ENCODE measurements around the gene FOXL1.

The FOXL1 gene

DNA sequence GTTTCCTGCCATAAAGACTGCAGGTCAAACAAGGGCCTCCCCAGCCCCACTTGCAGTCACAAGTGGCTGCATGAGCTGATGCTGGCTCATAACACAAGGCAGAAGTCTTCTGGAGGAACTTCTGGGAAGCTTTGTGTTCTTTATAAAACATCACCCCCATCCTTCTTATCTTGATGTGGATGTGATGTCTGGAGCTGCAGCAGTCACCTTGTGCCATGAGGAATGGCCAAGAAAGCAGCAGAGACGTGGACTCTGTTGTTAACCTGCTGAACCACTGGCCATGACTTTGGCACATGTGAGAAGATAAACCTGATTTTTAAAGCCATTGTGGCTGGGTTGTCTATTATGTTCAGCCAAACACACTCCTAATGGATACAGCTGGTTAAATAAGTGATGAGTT lies 41.8 kb downstream of the FOXL1 start:
- no peak for DNase-seq (ENCODE audit: low spot score)
- in situ Hi-C loops (cut with MboI; ENCODE audit: low pct_unique_long_range_greater_than_20kb, low sequenced_read_pairs, unreplicated experiment), result no loop called here
- TF ChIP-seq, protein P1, sequence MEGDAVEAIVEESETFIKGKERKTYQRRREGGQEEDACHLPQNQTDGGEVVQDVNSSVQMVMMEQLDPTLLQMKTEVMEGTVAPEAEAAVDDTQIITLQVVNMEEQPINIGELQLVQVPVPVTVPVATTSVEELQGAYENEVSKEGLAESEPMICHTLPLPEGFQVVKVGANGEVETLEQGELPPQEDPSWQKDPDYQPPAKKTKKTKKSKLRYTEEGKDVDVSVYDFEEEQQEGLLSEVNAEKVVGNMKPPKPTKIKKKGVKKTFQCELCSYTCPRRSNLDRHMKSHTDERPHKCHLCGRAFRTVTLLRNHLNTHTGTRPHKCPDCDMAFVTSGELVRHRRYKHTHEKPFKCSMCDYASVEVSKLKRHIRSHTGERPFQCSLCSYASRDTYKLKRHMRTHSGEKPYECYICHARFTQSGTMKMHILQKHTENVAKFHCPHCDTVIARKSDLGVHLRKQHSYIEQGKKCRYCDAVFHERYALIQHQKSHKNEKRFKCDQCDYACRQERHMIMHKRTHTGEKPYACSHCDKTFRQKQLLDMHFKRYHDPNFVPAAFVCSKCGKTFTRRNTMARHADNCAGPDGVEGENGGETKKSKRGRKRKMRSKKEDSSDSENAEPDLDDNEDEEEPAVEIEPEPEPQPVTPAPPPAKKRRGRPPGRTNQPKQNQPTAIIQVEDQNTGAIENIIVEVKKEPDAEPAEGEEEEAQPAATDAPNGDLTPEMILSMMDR (IDR thresholded peaks at IDR 0.05; ENCODE audit: extremely low read depth, insufficient read depth, missing control alignments), result no peak

DNA sequence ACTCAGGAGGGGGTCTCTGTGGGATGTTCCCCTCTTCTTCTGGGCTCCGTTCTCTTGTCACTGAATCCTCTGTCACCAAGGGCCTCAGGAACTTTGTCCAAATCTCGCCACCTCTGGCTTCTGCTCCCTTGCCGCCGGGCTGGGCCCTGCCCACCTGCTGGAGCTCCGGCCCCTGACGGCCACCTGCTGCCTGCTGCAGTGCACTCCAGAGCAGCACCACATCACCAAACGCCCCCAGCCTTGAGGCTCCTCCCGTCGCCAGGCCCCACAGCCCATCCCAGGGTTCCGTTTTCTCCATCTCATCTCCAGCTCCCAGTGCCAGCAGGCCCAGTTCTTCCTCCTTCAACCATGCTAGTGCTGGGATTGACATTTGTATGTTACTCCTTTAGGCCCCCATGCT lies 43.6 kb downstream of the FOXL1 start:
- TF ChIP-seq, protein P1 (IDR thresholded peaks at IDR 0.05; ENCODE audit: extremely low read depth, insufficient read depth, missing control alignments), result no peak
- in situ Hi-C loops (cut with MboI; ENCODE audit: low pct_unique_long_range_greater_than_20kb, low sequenced_read_pairs, unreplicated experiment), result no loop called here
- DNase-seq (ENCODE audit: low spot score), result no peak

DNA sequence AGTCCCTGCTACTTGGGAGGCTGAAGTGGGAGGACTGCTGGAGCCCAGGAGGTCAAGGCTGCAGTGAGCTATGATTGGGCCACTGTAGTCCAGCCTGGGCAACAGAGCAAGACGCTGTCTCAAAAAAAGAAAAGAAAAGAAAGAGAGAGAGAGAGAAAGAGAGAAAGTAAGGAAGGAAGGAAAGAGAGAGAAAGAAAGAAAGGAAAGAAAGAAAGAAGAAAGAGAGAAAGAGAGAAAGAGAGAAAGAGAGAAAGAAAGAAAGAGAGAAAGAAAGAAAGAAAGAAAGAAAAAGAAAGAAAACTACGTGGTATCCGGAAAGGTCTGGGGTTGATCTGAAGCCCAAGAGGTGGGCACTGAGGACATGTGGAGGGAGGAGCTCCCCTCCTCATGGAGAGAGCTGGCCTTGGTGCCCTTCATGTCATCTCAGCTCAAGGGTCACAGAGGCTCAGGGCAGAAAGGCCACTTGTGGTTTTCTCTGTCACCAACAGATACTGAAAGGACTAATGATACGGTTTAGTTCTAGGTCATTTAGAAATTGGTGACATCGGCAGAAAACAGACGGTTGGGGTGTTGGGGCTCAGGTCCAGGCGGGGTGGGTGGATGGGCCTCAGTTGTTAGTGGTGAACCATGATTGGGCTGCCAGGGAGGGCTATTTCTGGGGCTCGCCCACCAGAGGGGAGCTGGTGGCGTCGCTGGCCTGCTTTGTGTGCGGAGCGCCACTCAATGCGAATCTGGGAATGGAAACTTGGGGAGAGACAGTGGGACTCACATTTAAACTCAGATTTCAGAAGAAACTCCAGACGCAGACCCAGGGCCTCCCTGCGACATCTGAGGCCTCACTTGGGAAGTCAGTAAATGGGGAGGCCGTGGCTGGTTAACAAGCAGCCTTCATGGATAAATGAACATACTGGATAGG lies 44.6 kb downstream of the FOXL1 start:
- TF ChIP-seq, protein P1 (IDR thresholded peaks at IDR 0.05; ENCODE audit: extremely low read depth, insufficient read depth, missing control alignments), result no peak
- in situ Hi-C loops (cut with MboI; ENCODE audit: low pct_unique_long_range_greater_than_20kb, low sequenced_read_pairs, unreplicated experiment), result no loop called here
- no peak for DNase-seq (ENCODE audit: low spot score)

DNA sequence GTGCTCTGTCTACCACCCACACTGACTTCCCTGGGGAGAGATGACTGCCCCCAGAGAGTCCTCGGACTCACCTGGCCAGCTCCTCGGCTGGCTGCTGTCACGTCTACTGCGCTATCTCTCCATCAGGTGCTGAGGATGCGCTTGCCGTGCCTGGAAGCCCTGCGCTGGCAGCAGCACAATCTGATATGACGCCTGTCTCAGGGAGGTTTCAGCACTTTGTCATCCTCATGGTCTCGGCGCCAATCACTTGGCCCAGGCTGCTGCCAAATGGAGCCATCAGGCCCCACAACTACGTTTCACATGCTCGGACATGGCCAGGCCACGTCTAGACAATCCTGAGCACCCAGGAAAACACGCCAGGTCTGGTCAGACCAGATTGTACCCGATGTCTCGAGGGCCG lies 46.7 kb downstream of the FOXL1 start:
- in situ Hi-C loops (cut with MboI; ENCODE audit: low pct_unique_long_range_greater_than_20kb, low sequenced_read_pairs, unreplicated experiment), result no loop called here
- TF ChIP-seq, protein P1 (IDR thresholded peaks at IDR 0.05; ENCODE audit: extremely low read depth, insufficient read depth, missing control alignments), result no peak
- DNase-seq (ENCODE audit: low spot score), result no peak

DNA sequence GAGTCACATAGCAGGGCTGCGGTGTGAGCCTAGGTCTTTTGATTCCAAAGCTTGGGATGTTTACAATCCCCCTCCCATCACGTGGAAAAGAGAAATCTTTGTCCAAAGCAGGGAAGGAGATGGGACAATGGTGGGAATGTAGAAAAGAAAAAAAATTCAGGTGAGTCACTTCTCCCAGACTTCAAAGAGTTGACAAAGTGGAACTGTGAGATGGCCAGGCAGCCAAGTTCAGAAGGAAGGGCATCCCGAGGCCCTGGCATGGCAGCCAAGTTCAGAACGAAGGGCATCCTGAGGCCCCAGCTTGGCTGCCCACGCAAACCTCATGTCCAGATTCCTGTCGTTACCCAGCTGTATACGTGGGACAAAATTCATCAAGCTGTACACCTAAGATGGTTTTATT lies 47.5 kb downstream of the FOXL1 start:
- DNase-seq (ENCODE audit: low spot score), result no peak
- in situ Hi-C loops (cut with MboI; ENCODE audit: low pct_unique_long_range_greater_than_20kb, low sequenced_read_pairs, unreplicated experiment), result no loop called here
- TF ChIP-seq, protein P1 (IDR thresholded peaks at IDR 0.05; ENCODE audit: extremely low read depth, insufficient read depth, missing control alignments), result no peak

DNA sequence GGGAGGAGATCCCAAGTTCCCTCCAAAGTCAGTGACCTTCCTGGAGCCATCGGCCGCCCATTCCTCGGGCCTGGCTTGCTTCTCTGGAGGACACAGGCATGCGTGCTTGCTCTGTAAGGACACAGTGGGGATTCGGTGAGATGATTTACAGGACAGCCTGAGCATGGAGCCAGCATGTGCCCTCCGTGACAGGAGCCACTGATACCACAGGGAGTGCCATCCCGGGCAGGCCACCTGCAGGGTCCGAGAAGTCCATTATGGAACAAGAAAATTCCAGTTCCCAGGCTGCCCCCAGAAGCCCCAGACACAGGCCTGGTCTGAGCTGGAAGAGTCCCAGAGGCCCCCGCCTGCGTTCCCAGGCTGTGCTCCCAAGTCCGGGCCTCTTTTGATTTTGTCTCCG lies 47.9 kb downstream of the FOXL1 start:
- TF ChIP-seq, protein P1 (IDR thresholded peaks at IDR 0.05; ENCODE audit: extremely low read depth, insufficient read depth, missing control alignments), result no peak
- DNase-seq (ENCODE audit: low spot score), result no peak

More for the DNA sequence above, 47.9 kb downstream of the FOXL1 start:
- in situ Hi-C loops (cut with MboI; ENCODE audit: low pct_unique_long_range_greater_than_20kb, low sequenced_read_pairs, unreplicated experiment), result no loop called here
